Astrocyte (in vitro differentiated cells and primary cell): ENCODE measurements around the gene DNPH1.

Experiments
- EZH2 ChIP-seq: IDR thresholded peaks from 2 replicates; pipeline ENCODE4 v1.6.1; 2012; ENCODE audit warnings: mild to moderate bottlenecking, low read length, inconsistent platforms; ENCODE audit not compliant: insufficient read depth
- TF ChIP-seq, protein P1 (sequence below): IDR thresholded peaks from 2 replicates; pipeline ENCODE4 v1.5.1; 2011; ENCODE audit warnings: low read depth, mild to moderate bottlenecking, inconsistent platforms, low read length, moderate library complexity; ENCODE audit not compliant: insufficient read depth

DNA sequence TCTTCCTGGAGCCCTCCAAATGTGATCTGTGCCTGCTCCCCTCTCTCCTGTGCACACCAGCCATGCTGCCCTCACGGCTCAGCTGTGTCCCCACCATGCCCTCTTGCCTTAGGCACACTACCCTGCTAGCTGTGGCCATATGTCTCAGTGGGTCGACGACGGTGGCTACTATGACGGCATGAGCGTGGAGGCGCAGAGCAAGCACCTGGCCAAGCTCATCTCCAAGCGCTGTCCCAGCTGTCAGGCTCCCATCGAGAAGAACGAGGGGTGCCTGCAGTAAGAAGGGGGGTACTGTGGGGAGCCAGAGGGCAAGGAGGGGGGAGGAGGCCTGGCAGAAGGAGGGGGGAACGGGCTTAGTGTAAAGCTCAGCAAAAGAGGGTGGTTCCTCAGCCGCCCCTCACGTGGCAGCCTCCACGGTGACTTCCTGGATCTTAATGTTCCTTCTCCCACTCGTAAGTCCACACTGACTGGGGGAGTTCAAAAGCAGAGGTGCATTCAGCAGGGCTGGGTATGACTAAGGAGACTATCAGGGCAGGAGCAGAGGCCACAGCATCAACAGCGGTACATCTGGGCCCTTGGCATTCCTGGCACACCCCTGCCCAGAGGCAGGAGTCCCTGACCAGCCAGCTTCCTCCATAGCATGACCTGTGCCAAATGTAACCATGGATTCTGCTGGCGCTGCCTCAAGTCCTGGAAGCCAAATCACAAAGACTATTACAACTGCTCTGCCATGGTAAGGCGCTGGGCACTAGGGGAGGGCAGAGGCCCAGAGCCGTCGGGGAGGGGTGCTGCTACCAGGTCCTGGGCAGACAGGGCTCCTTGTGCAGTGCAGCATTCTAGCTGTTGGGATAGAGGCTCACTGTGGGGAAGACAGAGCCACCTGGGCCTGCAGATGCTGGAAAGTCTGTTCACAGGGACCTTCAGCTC, 8.0 kb downstream of the DNPH1 start:
- TF ChIP-seq, protein P1, sequence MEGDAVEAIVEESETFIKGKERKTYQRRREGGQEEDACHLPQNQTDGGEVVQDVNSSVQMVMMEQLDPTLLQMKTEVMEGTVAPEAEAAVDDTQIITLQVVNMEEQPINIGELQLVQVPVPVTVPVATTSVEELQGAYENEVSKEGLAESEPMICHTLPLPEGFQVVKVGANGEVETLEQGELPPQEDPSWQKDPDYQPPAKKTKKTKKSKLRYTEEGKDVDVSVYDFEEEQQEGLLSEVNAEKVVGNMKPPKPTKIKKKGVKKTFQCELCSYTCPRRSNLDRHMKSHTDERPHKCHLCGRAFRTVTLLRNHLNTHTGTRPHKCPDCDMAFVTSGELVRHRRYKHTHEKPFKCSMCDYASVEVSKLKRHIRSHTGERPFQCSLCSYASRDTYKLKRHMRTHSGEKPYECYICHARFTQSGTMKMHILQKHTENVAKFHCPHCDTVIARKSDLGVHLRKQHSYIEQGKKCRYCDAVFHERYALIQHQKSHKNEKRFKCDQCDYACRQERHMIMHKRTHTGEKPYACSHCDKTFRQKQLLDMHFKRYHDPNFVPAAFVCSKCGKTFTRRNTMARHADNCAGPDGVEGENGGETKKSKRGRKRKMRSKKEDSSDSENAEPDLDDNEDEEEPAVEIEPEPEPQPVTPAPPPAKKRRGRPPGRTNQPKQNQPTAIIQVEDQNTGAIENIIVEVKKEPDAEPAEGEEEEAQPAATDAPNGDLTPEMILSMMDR = no peak
- no peak for TF ChIP-seq EZH2
